ENCODE results near the gene ISLR. TPM values are rescaled to one million over a fixed set of nuclear protein-coding genes. Genes with fewer than 3 reads are reported as not detected.

ISLR gene
- total RNA-seq, 1 donor = 106 TPM

- Histone ChIP-seq H3K9me3 (ENCODE audit: low read depth, low read length) (no peaks in the 10 kb centered on the region), H3K4me2 (ENCODE audit: insufficient read depth, low read length) (no peak overlapping the region), H3K27me3 (ENCODE audit: insufficient read depth, low read length) (no peaks in the 10 kb centered on the region), H2AFZ (ENCODE audit: low read length) (no peak overlapping the region), H3K36me3 (ENCODE audit: insufficient read depth, low read length) (no peaks in the 10 kb centered on the region), H3K79me2 (ENCODE audit: insufficient read depth, low read length) (no peaks in the 10 kb centered on the region), H3K27ac (ENCODE audit: low read depth, low read length) (no peak overlapping the region), H3K4me1 (ENCODE audit: insufficient read depth, low read length) (peaks cover 10% of the 10 kb centered on the region), H4K20me1 (ENCODE audit: insufficient read depth, low read length) (no peaks in the 10 kb centered on the region), H3K4me3 (ENCODE audit: insufficient read depth, low read length) (no peak overlapping the region)
- peak; percentile 77 for DNase-seq (ENCODE audit: insufficient read length, low spot score, missing footprints)
- TF ChIP-seq CTCF (IDR thresholded peaks at IDR 0.05; ENCODE audit: extremely low read depth, low read depth, low read length) = no peak
Measured at GRCh38 chr15:74185710-74186348, 12.3 kb downstream of the ISLR start.

DNA sequence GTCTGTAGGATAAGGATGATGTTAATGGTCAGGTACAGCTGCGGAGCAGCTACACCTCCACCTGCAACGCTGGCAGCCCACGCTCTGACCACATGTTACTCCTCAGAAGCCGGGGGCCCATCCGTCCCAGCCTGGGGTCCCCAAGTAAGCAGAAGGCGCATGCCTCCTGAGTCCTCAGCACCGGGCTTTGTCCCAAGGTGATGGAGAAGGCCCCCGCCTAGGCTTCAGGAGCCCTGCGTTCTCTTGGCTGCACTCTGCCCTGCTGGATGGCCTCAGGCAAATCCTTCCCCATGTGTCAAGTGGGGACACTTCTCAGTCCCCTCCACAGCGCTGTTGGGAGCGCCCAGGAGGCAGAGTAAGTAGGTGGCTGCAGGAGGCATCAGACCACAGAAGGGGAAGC, 14.7 kb downstream of the ISLR start:
- no peak for TF ChIP-seq CTCF (IDR thresholded peaks at IDR 0.05; ENCODE audit: extremely low read depth, low read depth, low read length)
- Histone ChIP-seq H4K20me1 (ENCODE audit: insufficient read depth, low read length) (no peaks in the 10 kb centered on the region), H3K9me3 (ENCODE audit: low read depth, low read length) (no peaks in the 10 kb centered on the region), H3K27me3 (ENCODE audit: insufficient read depth, low read length) (no peaks in the 10 kb centered on the region), H3K4me3 (ENCODE audit: insufficient read depth, low read length) (no peak overlapping the region), H3K27ac (ENCODE audit: low read depth, low read length) (no peak overlapping the region), H3K4me2 (ENCODE audit: insufficient read depth, low read length) (no peak overlapping the region), H3K36me3 (ENCODE audit: insufficient read depth, low read length) (no peaks in the 10 kb centered on the region), H2AFZ (ENCODE audit: low read length) (no peak overlapping the region), H3K79me2 (ENCODE audit: insufficient read depth, low read length) (no peaks in the 10 kb centered on the region), H3K4me1 (ENCODE audit: insufficient read depth, low read length) (peaks cover 16% of the 10 kb centered on the region)
- DNase-seq (ENCODE audit: insufficient read length, low spot score, missing footprints) = peak; percentile 48

GRCh38 chr15:74191798-74192197, 18.3 kb downstream of the ISLR start:
- no peak for TF ChIP-seq CTCF (IDR thresholded peaks at IDR 0.05; ENCODE audit: extremely low read depth, low read depth, low read length)
- H3K4me1 ChIP-seq (ENCODE audit: insufficient read depth, low read length) = peaks cover 29% of the 10 kb centered on the region
- peak; percentile 70 for DNase-seq (ENCODE audit: insufficient read length, low spot score, missing footprints)

DNA sequence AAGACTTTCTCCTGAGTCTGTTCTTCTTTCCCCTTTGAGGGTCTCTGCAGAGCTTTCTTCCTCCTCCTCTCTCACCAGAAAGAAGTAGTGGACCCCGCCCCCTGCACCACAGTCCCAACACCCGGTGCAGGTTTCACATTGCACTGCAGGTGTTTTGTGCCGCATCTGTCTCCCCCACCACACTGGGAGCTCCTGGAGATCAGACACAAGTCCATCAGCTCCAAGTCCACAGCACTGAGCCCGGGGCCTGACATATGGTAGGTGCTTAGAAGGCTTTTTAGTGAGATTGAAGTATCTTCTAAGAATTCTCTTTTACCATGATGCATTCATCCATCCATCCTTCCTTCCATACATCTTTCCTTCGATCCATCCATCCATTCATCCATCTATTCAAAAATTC, 19.2 kb downstream of the ISLR start:
- Histone ChIP-seq H3K79me2 (ENCODE audit: insufficient read depth, low read length) (no peaks in the 10 kb centered on the region), H3K36me3 (ENCODE audit: insufficient read depth, low read length) (no peaks in the 10 kb centered on the region), H3K27ac (ENCODE audit: low read depth, low read length) (no peak overlapping the region), H3K4me2 (ENCODE audit: insufficient read depth, low read length) (no peak overlapping the region), H2AFZ (ENCODE audit: low read length) (no peak overlapping the region), H3K27me3 (ENCODE audit: insufficient read depth, low read length) (no peaks in the 10 kb centered on the region), H3K9me3 (ENCODE audit: low read depth, low read length) (no peaks in the 10 kb centered on the region), H3K4me3 (ENCODE audit: insufficient read depth, low read length) (no peak overlapping the region), H4K20me1 (ENCODE audit: insufficient read depth, low read length) (no peaks in the 10 kb centered on the region), H3K4me1 (ENCODE audit: insufficient read depth, low read length) (peaks cover 31% of the 10 kb centered on the region)
- DNase-seq (ENCODE audit: insufficient read length, low spot score, missing footprints) = peak; percentile 55
- TF ChIP-seq CTCF (IDR thresholded peaks at IDR 0.05; ENCODE audit: extremely low read depth, low read depth, low read length) = no peak

More at GRCh38 chr15:74191798-74192197, 18.3 kb downstream of the ISLR start:
- Histone ChIP-seq H2AFZ (ENCODE audit: low read length) (no peak overlapping the region), H3K36me3 (ENCODE audit: insufficient read depth, low read length) (no peaks in the 10 kb centered on the region), H3K79me2 (ENCODE audit: insufficient read depth, low read length) (no peaks in the 10 kb centered on the region), H3K27ac (ENCODE audit: low read depth, low read length) (no peak overlapping the region), H4K20me1 (ENCODE audit: insufficient read depth, low read length) (no peaks in the 10 kb centered on the region), H3K27me3 (ENCODE audit: insufficient read depth, low read length) (no peaks in the 10 kb centered on the region), H3K4me2 (ENCODE audit: insufficient read depth, low read length) (no peak overlapping the region), H3K4me3 (ENCODE audit: insufficient read depth, low read length) (no peak overlapping the region), H3K9me3 (ENCODE audit: low read depth, low read length) (no peaks in the 10 kb centered on the region)
